Measurements from ENCODE around the gene KRT36. TPM values are rescaled to one million over a fixed set of nuclear protein-coding genes. Genes with fewer than 3 reads are reported as not detected.

KRT36 gene
- total RNA-seq, 4 donors from 2014 or later: not detected

- TF ChIP-seq, protein P1, sequence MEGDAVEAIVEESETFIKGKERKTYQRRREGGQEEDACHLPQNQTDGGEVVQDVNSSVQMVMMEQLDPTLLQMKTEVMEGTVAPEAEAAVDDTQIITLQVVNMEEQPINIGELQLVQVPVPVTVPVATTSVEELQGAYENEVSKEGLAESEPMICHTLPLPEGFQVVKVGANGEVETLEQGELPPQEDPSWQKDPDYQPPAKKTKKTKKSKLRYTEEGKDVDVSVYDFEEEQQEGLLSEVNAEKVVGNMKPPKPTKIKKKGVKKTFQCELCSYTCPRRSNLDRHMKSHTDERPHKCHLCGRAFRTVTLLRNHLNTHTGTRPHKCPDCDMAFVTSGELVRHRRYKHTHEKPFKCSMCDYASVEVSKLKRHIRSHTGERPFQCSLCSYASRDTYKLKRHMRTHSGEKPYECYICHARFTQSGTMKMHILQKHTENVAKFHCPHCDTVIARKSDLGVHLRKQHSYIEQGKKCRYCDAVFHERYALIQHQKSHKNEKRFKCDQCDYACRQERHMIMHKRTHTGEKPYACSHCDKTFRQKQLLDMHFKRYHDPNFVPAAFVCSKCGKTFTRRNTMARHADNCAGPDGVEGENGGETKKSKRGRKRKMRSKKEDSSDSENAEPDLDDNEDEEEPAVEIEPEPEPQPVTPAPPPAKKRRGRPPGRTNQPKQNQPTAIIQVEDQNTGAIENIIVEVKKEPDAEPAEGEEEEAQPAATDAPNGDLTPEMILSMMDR (IDR thresholded peaks at IDR 0.05): no peak
- DNase-seq (ENCODE audit: low spot score): no peak
- ATAC-seq (ENCODE audit: low FRiP score): no peak
Measured at GRCh38 chr17:41452281-41452680, 37.4 kb downstream of the KRT36 start.

DNA sequence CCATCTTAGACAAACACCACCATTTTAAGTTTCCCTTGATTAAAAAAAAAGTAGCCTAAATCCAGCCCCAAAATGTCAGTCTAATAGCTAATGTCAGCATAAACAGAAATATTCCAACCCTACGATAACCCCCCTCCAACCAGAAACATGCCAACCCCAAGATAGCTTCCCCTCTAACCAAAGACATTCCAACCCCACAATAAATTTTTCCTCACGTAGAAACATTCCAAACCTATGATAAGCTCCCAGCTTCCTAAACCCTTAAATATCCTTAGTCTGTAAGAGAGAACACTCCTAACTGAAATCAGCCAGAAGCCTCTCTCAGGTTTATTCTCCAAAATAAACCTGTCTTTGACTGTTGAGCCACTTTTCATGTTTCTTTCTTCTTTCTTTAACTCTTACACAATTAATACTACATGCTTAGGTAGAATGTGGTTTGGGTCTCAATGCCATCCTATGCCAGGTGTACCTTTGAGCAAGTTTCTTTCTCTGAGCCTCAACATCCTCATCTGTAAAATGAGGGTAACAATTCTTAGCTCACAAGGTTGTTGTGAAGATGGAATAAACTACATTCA, 38.5 kb downstream of the KRT36 start:
- DNase-seq (ENCODE audit: low spot score): no peak
- TF ChIP-seq, protein P1 (IDR thresholded peaks at IDR 0.05): no peak
- no peak for ATAC-seq (ENCODE audit: low FRiP score)

DNA sequence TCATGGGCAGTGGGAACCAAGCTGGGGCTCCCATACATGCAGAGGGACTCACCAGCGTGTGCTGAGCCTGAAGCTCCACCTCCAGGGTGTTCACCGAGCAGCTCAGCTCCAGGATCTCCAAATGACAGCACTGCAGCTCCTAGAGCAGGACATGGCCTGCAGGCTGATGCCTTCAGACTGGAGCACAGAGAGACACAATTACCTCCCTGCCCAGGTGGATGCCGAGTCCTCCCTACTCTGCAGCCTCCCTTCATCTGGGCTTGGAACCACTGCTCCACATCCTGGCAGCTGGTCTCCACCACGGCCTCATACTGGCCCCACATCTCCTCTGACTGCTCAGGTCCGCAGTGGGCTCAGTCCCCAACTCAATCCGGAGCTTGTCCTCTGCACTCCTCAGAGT, 40.7 kb downstream of the KRT36 start:
- TF ChIP-seq, protein P1 (IDR thresholded peaks at IDR 0.05): no peak
- DNase-seq (ENCODE audit: low spot score) (no peak), ATAC-seq (ENCODE audit: low FRiP score) (no peak)

- ATAC-seq (ENCODE audit: low FRiP score) (no peak), DNase-seq (ENCODE audit: low spot score) (no peak)
- TF ChIP-seq, protein P1 (IDR thresholded peaks at IDR 0.05): no peak
Measured at GRCh38 chr17:41448506-41448905, 41.2 kb downstream of the KRT36 start.

DNA sequence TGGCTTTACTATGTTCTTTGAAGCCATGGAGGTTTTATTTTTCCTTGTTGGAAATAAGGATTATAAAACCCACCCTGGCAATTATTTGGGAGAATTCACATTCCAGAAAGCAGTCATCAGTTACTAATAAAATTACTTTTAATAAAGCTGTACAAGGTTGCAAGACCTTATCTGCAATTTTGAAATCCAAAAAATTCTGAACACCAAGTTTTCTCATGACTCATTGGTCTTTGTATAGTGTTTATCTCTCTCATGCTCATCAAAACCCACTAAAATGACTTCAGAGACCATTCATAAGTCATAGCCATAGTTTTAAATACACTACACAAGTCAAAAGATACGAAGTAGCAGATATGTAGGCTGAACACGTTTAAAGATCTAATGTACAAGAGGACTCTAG, 42.9 kb downstream of the KRT36 start:
- DNase-seq (ENCODE audit: low spot score): no peak
- TF ChIP-seq, protein P1 (IDR thresholded peaks at IDR 0.05): no peak
- ATAC-seq (ENCODE audit: low FRiP score): peak; percentile 84

DNA sequence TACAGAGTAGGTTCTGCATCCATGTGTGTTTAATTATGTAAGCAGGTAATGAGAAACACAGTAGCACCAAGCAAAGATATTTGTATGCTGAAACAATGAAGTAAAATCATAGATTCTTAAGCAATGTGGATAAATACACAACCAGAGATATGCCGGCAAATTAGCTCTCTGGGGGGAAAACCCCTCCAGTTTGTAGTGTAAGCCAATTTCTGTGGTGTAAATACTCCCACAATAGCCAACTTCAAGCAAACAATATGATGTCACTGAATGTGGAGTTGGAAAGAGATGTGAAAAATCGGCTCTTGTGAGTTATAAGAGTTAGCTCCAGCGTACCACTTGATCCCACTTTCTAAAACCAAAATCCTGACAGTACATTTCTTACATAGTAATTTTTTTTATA, 45.1 kb downstream of the KRT36 start:
- ATAC-seq (ENCODE audit: low FRiP score) (no peak), DNase-seq (ENCODE audit: low spot score) (no peak)
- TF ChIP-seq, protein P1 (IDR thresholded peaks at IDR 0.05): no peak

GRCh38 chr17:41444186-41444585, 45.5 kb downstream of the KRT36 start:
- TF ChIP-seq, protein P1 (IDR thresholded peaks at IDR 0.05): no peak
- no peak for DNase-seq (ENCODE audit: low spot score)
- ATAC-seq (ENCODE audit: low FRiP score): no peak

Measured in omental fat pad (tissue), 4 donors.